NT2/D1 (cell line): ENCODE measurements around the gene MEF2C.

ENCODE experiments used
- SUZ12 ChIP-seq: IDR thresholded peaks from 2 replicates; pipeline ENCODE4 v1.6.1; 2011; ENCODE audit not compliant: insufficient read length, insufficient read depth; ENCODE audit errors: extremely low read depth
- YY1 ChIP-seq: IDR thresholded peaks from 2 replicates; pipeline ENCODE4 v1.6.1; 2011; ENCODE audit not compliant: insufficient read length, insufficient read depth
- ZNF274 ChIP-seq: IDR thresholded peaks from 2 replicates; pipeline ENCODE4 v1.6.1; 2011; ENCODE audit warnings: mild to moderate bottlenecking, low read depth, low read length

DNA sequence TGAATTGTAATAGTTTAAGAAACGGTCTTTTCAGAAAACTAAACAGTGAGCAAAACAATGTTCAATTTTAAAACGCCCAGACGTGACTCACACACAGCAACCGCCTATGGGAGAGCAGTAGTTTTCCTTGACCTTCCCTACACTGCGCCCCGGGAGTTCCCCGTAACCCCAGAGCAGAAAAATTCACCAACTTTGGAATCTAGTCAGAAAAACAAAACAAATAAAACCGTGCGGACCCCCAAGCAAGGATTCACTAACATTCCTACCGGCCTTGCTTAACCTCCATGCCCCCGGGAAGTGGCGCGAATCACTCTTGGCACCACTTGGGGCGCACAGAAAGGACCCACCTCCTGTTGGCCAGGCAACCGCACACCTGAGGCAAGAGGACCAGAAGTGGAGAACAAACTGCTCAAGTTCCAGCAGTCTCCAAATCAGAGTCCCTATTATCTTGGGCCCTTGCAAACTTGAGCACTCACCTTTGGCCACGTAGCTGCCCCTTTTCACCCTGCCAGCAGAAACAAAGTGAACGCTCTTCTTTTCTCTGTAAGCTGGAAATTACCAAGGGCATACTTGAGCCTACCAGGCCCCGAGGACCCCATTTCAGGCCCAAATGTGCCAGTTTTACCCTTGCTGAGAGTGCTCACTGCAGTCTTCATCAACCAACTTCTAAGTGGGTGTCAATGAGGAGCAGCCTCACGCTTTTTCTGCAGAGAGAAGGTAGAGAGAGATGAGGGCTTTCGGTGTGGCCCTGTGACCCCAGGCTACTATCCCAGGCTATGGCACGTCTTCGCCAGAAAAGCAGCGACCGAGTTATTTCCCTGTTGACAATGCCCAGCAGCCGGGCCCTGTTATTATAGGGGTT, 189.7 kb downstream of the MEF2C start:
- TF ChIP-seq ZNF274 = no peak
- TF ChIP-seq YY1 = no peak
- TF ChIP-seq SUZ12 = peak; percentile 4
